ENCODE measurements around the gene NEDD1. TPM values are rescaled to one million over a fixed set of nuclear protein-coding genes. Genes with fewer than 3 reads are reported as not detected.

Gene NEDD1
- total and polyA plus RNA-seq, 4 donors, result 2.4 to 28.9 (median 3.9) TPM

DNA sequence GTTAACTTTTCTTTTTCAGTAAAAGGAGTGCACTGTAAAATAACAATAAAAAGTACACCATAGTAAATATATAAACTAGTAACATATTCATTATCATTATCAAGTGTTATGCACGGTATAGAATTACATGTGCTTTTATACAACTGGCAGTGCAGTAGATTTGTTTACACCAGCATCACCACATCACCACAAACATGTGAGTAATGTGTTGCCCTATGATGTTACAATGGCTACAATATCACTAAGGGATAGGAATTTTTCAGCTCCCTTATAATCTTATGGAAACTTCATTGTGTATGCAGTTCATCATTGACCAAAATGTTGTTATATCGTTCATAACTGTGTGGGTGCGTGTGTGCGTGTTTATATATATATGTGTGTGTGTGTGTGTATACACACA, 23.5 kb upstream of the NEDD1 start:
- Histone ChIP-seq H3K27ac (ENCODE audit: low read depth in 1 of 2, low read length in 2 of 2) (no peak overlapping the region), H3K4me3 (ENCODE audit: low read depth in 1 of 3, low read length in 3 of 3) (no peak overlapping the region), H3K36me3 (ENCODE audit: control insufficient read depth in 4 of 4, insufficient read depth in 3 of 4, low read depth in 1 of 4, low read length in 3 of 4) (no peaks in the 10 kb centered on the region), H3K4me1 (ENCODE audit: control insufficient read depth in 4 of 4, insufficient read depth in 4 of 4, low read length in 3 of 4) (no peaks in the 10 kb centered on the region), H3K9ac (ENCODE audit: low read depth in 1 of 2, low read length in 2 of 2) (no peak overlapping the region), H3K27me3 (ENCODE audit: control insufficient read depth in 4 of 4, insufficient read depth in 4 of 4, low read length in 3 of 4) (no peaks in the 10 kb centered on the region), H3K9me3 (ENCODE audit: control insufficient read depth in 4 of 4, low read length in 3 of 4) (peaks cover 0 to 5% (median under 1%) of the 10 kb centered on the region in 4 donors)
- no peak for DNase-seq (ENCODE audit: low spot score)
- 93% methylated on average over 4 of the region's 4 CpGs for WGBS
- TF ChIP-seq TAF1 (conservative IDR thresholded peaks at IDR 0.05), result no peak
- TF ChIP-seq GABPA (IDR thresholded peaks at IDR 0.05 in 1 of 2, conservative IDR thresholded peaks at IDR 0.05 in 1 of 2), result no peak
- TF ChIP-seq, protein P1, sequence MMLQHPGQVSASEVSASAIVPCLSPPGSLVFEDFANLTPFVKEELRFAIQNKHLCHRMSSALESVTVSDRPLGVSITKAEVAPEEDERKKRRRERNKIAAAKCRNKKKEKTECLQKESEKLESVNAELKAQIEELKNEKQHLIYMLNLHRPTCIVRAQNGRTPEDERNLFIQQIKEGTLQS (IDR thresholded peaks at IDR 0.05), result no peak
- TF ChIP-seq HNF4A (conservative IDR thresholded peaks at IDR 0.05), result no peak
- TF ChIP-seq, protein P2, sequence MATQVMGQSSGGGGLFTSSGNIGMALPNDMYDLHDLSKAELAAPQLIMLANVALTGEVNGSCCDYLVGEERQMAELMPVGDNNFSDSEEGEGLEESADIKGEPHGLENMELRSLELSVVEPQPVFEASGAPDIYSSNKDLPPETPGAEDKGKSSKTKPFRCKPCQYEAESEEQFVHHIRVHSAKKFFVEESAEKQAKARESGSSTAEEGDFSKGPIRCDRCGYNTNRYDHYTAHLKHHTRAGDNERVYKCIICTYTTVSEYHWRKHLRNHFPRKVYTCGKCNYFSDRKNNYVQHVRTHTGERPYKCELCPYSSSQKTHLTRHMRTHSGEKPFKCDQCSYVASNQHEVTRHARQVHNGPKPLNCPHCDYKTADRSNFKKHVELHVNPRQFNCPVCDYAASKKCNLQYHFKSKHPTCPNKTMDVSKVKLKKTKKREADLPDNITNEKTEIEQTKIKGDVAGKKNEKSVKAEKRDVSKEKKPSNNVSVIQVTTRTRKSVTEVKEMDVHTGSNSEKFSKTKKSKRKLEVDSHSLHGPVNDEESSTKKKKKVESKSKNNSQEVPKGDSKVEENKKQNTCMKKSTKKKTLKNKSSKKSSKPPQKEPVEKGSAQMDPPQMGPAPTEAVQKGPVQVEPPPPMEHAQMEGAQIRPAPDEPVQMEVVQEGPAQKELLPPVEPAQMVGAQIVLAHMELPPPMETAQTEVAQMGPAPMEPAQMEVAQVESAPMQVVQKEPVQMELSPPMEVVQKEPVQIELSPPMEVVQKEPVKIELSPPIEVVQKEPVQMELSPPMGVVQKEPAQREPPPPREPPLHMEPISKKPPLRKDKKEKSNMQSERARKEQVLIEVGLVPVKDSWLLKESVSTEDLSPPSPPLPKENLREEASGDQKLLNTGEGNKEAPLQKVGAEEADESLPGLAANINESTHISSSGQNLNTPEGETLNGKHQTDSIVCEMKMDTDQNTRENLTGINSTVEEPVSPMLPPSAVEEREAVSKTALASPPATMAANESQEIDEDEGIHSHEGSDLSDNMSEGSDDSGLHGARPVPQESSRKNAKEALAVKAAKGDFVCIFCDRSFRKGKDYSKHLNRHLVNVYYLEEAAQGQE (IDR thresholded peaks at IDR 0.05), result no peak
- TF ChIP-seq SP1 (IDR thresholded peaks at IDR 0.05), result no peak
- no peak for TF ChIP-seq NR2F2 (IDR thresholded peaks at IDR 0.05)
- no peak for TF ChIP-seq RXRA (IDR thresholded peaks at IDR 0.05)
- no peak for TF ChIP-seq FOXA2 (IDR thresholded peaks at IDR 0.05)
- TF ChIP-seq, protein P3, sequence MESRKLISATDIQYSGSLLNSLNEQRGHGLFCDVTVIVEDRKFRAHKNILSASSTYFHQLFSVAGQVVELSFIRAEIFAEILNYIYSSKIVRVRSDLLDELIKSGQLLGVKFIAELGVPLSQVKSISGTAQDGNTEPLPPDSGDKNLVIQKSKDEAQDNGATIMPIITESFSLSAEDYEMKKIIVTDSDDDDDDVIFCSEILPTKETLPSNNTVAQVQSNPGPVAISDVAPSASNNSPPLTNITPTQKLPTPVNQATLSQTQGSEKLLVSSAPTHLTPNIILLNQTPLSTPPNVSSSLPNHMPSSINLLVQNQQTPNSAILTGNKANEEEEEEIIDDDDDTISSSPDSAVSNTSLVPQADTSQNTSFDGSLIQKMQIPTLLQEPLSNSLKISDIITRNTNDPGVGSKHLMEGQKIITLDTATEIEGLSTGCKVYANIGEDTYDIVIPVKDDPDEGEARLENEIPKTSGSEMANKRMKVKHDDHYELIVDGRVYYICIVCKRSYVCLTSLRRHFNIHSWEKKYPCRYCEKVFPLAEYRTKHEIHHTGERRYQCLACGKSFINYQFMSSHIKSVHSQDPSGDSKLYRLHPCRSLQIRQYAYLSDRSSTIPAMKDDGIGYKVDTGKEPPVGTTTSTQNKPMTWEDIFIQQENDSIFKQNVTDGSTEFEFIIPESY (IDR thresholded peaks at IDR 0.05), result no peak
- TF ChIP-seq HNF4G (IDR thresholded peaks at IDR 0.05), result no peak
- no peak for TF ChIP-seq EGR1 (IDR thresholded peaks at IDR 0.05; ENCODE audit: low read depth in 2 of 2)
- TF ChIP-seq RAD21 (IDR thresholded peaks at IDR 0.05), result no peak
- TF ChIP-seq YY1 (IDR thresholded peaks at IDR 0.05), result no peak
- no peak for TF ChIP-seq JUND (IDR thresholded peaks at IDR 0.05)
- no peak for TF ChIP-seq FOXA1 (IDR thresholded peaks at IDR 0.05)
- TF ChIP-seq, protein P4, sequence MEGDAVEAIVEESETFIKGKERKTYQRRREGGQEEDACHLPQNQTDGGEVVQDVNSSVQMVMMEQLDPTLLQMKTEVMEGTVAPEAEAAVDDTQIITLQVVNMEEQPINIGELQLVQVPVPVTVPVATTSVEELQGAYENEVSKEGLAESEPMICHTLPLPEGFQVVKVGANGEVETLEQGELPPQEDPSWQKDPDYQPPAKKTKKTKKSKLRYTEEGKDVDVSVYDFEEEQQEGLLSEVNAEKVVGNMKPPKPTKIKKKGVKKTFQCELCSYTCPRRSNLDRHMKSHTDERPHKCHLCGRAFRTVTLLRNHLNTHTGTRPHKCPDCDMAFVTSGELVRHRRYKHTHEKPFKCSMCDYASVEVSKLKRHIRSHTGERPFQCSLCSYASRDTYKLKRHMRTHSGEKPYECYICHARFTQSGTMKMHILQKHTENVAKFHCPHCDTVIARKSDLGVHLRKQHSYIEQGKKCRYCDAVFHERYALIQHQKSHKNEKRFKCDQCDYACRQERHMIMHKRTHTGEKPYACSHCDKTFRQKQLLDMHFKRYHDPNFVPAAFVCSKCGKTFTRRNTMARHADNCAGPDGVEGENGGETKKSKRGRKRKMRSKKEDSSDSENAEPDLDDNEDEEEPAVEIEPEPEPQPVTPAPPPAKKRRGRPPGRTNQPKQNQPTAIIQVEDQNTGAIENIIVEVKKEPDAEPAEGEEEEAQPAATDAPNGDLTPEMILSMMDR (IDR thresholded peaks at IDR 0.05; ENCODE audit: low read depth, low read length, missing input control), result no peak
- TF ChIP-seq, protein P5, sequence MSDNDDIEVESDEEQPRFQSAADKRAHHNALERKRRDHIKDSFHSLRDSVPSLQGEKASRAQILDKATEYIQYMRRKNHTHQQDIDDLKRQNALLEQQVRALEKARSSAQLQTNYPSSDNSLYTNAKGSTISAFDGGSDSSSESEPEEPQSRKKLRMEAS (IDR thresholded peaks at IDR 0.05), result no peak
